LNCAP (cell line): ENCODE results near the gene CPT1B.

Experiments
- CTCF ChIP-seq: fragments of 450-650 bp; IDR thresholded peaks from 2 replicates; pipeline ENCODE4 v1.5.1; 2017; ENCODE audit warnings: mild to moderate bottlenecking

The CPT1B gene

DNA sequence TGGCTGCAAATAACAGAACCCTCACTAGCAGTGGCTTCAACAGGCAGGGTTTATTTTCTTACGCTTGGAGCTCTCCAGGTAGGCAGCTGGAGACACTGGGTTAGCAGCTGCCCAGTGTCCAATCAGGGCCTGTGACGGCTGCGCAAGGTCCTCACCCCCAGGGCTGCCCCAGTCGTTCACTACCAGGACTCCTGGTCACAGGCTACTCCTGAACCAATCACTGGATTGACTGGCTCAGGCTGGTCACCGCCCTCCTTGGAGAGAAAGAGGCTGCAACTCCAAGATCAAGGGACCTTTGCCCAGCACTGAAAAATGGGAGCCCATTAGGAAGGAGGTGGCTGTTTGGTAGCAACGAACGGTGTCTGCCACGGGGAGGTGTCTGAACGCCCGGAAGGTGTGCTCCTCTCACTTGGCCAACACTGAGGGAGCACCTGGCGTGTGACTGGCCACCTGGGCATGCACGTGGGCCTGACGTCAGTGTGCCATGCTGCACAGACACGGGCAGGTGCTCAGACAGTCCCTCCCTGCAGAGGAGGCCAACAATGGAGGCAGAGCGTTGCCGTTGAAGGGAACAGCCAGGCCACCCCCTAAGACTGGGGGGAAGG is 44.6 kb upstream of the CPT1B start:
- no peak for TF ChIP-seq CTCF

DNA sequence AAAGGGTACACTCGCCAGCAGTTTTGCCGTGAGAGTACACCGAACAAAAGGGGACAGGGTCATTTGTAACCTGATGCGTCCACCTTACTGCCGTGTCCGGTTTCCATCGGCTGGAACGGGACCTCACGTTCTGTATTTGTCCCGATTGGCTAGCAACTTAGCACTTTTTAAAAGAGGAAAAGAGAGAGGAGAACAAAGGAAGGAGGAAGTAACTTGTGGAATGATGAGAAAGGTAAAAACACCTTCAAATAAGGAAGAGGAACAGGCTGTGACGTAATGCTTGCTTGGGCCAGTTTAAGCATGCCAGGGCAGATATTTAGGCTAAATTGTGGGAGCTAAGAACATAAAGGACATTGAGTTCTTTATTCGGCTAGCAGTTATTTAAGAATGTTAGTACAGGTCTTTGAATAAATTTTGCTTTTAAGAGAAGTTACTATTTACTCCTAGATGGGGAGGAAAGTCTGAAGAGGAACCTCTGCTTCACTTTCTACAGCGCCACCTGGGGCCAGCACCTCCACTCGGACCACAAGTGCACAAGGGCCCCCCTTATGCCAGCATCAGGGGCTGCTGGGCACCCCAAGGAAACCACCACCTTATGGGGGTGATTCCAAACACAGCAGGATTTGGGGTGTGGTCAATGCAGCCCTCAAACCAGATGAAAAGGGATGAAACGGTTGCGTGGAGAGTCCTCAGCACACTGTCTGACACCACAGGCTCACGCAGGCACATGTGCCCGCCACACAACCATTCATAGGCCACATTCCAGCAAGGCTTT is 43.9 kb upstream of the CPT1B start:
- TF ChIP-seq CTCF: peak; percentile 47; the same call in 1 of the 2 replicates

GRCh38 chr22:50621356-50621880 is 43.2 kb upstream of the CPT1B start:
- TF ChIP-seq CTCF: no peak

GRCh38 chr22:50620593-50621355 is 42.5 kb upstream of the CPT1B start:
- TF ChIP-seq CTCF: peak; percentile 89

DNA sequence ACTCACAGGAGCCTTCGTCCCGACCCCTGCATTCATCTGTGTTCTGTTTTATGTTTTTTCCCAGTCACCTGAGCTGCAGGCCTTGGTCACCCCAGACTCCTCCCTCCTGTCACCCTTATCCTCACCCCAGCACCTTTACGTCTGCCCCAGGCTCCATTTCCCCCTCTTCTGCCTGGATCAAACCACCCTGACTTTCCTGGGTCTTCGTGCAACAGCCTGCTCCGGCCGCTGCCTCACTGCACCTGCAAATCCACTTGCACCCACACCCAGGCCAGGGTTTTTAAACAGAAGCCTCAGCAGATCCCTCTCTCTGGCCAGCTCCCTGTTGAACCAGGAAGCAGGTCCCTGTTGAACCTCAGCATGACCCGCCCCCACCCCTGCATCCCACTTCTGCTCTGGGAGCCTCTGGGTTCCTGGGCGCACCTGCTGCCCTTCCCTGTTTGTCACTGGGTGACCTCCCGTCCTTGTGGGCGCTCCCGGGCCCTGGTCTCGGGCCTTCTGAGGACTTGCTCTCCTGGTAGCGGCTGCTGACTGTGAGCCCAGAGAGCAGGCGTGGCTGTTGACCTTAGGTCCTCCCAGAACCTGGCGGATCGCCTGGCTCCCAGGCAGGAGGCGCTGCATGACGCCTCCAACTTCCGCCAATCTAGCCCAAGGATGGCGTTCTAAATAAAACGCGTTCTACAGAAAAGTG is 35.2 kb upstream of the CPT1B start:
- TF ChIP-seq CTCF: peak; percentile 10; the same call in 1 of the 2 replicates

- TF ChIP-seq CTCF: no peak
These were observed 34.4 kb upstream of the CPT1B start for GRCh38 chr22:50612528-50613221.
